Neural crest cell (in vitro differentiated cells): ENCODE results near the gene RALY. TPM values are rescaled to one million over a fixed set of nuclear protein-coding genes. Genes with fewer than 3 reads are reported as not detected.

ENCODE experiments used
- DNase-seq: peaks from one replicate; pipeline ENCODE4 v3.0.0; 2021; ENCODE audit warnings: low read depth, mixed read lengths, low spot score
- H3K27ac Mint-ChIP-seq: one replicate; pipeline ENCODE4 v1.8.0; 2021; ENCODE audit warnings: mild to moderate bottlenecking, mixed read lengths; ENCODE audit not compliant: unreplicated experiment
- H3K27me3 Mint-ChIP-seq: 2 replicates; pipeline ENCODE4 v1.8.0; 2021; ENCODE audit warnings: low read depth, mild to moderate bottlenecking, mixed read lengths
- H3K36me3 Mint-ChIP-seq: 2 replicates; pipeline ENCODE4 v1.8.0; 2021; ENCODE audit warnings: low read depth, mild to moderate bottlenecking, mixed read lengths
- H3K4me1 Mint-ChIP-seq: 2 replicates; pipeline ENCODE4 v1.8.0; 2021; ENCODE audit warnings: mixed read lengths
- H3K4me3 Mint-ChIP-seq: one replicate; pipeline ENCODE4 v1.8.0; 2021; ENCODE audit warnings: mild to moderate bottlenecking, mixed read lengths
- H3K9me3 Mint-ChIP-seq: 2 replicates; pipeline ENCODE4 v1.8.0; 2021; ENCODE audit warnings: mixed read lengths
- total RNA-seq: library from RNA; stranded (reverse); gene quantifications from 2 replicates; pipeline ENCODE4 v1.2.1, GENCODE V29; 2021
- TF ChIP-seq, protein P1 (sequence below): fragments of 200-600 bp; sonication (generic); conservative IDR thresholded peaks from 2 replicates; pipeline ENCODE4 v1.5.0; 2021; ENCODE audit warnings: antibody characterized with exemption, mild to moderate bottlenecking

RALY gene
- total RNA-seq, 1 donor from 2014 or later, result 313 TPM

DNA sequence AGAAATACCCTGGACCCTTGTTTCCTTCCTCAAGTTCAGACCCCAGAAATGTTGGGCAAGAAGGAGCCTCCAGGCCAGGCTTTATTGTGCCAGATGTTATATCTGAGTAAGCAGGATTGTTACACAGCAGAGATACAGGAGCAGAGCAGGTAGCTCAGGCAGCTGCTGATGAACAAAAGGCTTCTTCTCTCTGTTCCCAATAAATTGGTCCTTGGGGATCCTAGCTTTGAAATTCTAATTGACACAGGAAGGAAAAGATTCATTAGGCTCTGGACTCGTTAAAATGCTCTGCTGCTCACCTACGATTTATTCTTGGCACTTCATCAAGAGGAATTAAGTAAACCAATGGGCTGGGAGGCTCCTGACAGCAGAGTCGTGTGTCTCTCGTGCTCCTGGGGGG lies 54.2 kb downstream of the RALY start:
- H3K4me1 Mint-ChIP-seq, result peaks cover 49% of the 10 kb centered on the region
- no peaks in the 10 kb centered on the region for H3K27me3 Mint-ChIP-seq
- DNase-seq, result no peak
- H3K36me3 Mint-ChIP-seq, result peaks cover 4% of the 10 kb centered on the region
- H3K9me3 Mint-ChIP-seq, result no peaks in the 10 kb centered on the region
- TF ChIP-seq, protein P1, sequence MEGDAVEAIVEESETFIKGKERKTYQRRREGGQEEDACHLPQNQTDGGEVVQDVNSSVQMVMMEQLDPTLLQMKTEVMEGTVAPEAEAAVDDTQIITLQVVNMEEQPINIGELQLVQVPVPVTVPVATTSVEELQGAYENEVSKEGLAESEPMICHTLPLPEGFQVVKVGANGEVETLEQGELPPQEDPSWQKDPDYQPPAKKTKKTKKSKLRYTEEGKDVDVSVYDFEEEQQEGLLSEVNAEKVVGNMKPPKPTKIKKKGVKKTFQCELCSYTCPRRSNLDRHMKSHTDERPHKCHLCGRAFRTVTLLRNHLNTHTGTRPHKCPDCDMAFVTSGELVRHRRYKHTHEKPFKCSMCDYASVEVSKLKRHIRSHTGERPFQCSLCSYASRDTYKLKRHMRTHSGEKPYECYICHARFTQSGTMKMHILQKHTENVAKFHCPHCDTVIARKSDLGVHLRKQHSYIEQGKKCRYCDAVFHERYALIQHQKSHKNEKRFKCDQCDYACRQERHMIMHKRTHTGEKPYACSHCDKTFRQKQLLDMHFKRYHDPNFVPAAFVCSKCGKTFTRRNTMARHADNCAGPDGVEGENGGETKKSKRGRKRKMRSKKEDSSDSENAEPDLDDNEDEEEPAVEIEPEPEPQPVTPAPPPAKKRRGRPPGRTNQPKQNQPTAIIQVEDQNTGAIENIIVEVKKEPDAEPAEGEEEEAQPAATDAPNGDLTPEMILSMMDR, result no peak
- no peak overlapping the region for H3K27ac Mint-ChIP-seq
- H3K4me3 Mint-ChIP-seq, result no peak overlapping the region

DNA sequence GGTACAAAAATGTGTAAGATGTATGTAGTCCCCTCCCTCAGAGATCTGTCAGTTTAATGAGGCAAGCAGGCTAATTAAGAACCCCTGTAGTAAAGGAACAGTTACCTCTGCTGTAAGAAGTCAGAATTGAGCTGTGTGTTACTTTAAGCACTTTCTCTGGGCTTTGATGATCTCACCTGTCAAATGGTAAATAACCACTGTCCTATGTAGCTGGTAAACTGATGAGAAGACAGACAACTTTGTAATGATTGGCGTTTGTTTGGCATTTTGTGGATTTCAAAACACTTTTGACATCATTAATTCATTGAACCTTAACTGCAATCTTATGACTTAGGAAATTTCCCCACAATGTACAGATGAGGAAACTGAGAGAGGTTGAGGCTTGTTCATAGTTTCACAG lies 55.7 kb downstream of the RALY start:
- Mint-ChIP-seq H3K4me3 (no peak overlapping the region), H3K27me3 (no peaks in the 10 kb centered on the region), H3K4me1 (peaks cover 53% of the 10 kb centered on the region), H3K36me3 (peaks cover 4% of the 10 kb centered on the region), H3K27ac (no peak overlapping the region), H3K9me3 (no peaks in the 10 kb centered on the region)
- DNase-seq, result no peak
- TF ChIP-seq, protein P1, result no peak

DNA sequence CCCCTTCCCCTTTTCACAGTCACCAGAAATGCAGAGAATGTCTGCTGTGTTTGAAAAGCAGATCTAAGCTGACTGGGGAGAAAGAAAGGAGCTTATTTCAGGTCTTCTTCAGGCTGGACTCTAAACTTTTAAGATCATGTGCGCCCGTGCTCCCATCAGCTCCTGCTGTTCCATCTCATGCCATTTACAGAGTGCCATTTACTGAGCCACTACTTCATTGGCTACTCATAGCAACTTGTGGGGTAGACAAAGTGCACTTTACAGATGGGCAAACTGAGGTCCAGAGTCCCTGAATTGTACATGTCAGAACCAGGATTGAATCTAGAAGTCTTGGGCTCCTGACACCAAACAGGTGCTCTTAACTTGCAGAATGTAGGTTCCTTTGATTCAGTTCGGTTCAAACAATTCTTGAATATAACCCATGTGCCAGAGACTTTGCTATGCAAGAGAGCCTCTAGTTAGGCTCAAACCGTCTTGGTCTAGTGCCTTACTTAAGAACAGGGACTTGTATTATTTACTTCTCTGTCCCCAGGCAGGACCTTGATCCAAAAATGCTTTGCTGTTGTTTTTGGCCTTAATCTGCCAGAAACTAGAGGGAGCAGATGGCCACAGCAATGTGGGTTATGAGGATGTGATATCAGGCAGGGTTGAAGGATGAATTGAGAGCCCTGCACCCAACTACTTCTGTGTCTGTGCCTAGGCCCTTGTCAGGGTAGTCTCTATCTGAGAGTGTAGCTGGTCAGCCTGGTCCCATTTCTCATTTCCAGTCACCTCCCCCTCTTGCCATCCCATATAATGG lies 56.4 kb downstream of the RALY start:
- TF ChIP-seq, protein P1, result no peak
- Mint-ChIP-seq H3K9me3 (no peaks in the 10 kb centered on the region), H3K27ac (peak overlapping the region; percentile 23)

DNA sequence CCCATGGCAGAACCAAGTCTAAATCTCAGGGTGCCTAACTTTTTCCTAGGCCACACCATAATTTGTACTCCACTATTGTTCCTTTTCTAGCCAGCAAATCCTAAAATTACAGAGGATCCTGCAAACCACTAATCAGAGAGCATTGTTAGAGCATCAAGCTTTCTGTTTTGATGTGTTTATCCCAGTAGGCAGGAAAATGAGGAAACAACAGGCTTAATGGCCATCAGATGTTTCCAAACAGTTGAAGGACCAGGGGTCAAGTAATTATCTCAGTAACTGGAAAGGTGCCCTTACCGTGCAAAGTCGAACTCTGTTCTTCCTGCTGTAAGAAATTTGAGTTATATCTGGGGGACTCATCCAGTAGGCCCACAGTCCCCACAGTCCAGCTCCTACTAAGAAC lies 58.7 kb downstream of the RALY start:
- Mint-ChIP-seq H3K4me3 (no peak overlapping the region), H3K27ac (no peak overlapping the region), H3K9me3 (no peaks in the 10 kb centered on the region), H3K4me1 (peaks cover 38% of the 10 kb centered on the region), H3K27me3 (no peaks in the 10 kb centered on the region), H3K36me3 (no peaks in the 10 kb centered on the region)
- DNase-seq, result no peak
- TF ChIP-seq, protein P1, result no peak

More for the DNA sequence above, 56.4 kb downstream of the RALY start:
- Mint-ChIP-seq H3K36me3 (peaks cover 4% of the 10 kb centered on the region), H3K4me1 (peaks cover 55% of the 10 kb centered on the region), H3K27me3 (no peaks in the 10 kb centered on the region), H3K4me3 (no peak overlapping the region)
- no peak for DNase-seq

DNA sequence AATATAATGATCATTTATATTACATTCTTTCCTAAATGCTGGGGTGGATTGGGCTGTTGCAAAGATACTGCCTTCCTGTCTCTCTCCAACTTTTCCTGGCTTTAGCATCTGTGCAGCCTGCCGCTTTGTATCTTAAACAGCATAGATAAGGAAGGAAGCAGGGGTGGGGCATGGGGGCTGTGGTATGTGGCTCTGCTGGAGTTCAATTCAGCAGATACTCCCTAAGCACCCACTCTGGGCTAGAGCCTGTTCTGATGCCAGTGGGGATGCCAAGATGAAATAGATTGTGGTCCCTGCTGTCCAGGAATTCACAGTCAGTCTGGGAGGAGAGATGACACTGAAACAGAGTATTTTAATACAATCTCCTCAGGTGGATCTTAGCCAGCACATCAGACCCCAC lies 61.6 kb downstream of the RALY start:
- H3K36me3 Mint-ChIP-seq, result no peaks in the 10 kb centered on the region
- TF ChIP-seq, protein P1, result no peak
- no peaks in the 10 kb centered on the region for H3K9me3 Mint-ChIP-seq
- H3K4me1 Mint-ChIP-seq, result peaks cover 43% of the 10 kb centered on the region
- no peak overlapping the region for H3K4me3 Mint-ChIP-seq
- no peak for DNase-seq
- H3K27ac Mint-ChIP-seq, result no peak overlapping the region
- no peaks in the 10 kb centered on the region for H3K27me3 Mint-ChIP-seq
